HepG2 (cell line): Measurements from ENCODE around the gene UNC93A. TPM values are rescaled to one million over a fixed set of nuclear protein-coding genes. Genes with fewer than 3 reads are reported as not detected.
A peak's percentile ranks its signal among the peaks of the same experiment; 100 is the strongest.

Experiments used
- AHR ChIP-seq: IDR thresholded peaks from 2 replicates; pipeline ENCODE4 v1.6.1; 2018; ENCODE audit warnings: missing genetic modification reagents, missing compliant biosample characterization
- MYNN ChIP-seq: sonication (generic); formaldehyde crosslinking; IDR thresholded peaks from 2 replicates; pipeline ENCODE4 v1.4.0; 2020; ENCODE audit warnings: mild to moderate bottlenecking, low read depth, missing genetic modification reagents
- SAP130 ChIP-seq: IDR thresholded peaks from 2 replicates; pipeline ENCODE4 v1.6.1; 2016; ENCODE audit warnings: low read depth
- TBX2 ChIP-seq: sonication (generic); formaldehyde crosslinking; IDR thresholded peaks from 2 replicates; pipeline ENCODE4 v1.5.0; 2020; ENCODE audit warnings: missing genetic modification reagents, mild to moderate bottlenecking, borderline replicate concordance
- ZBTB21 ChIP-seq: sonication (generic); formaldehyde crosslinking; IDR thresholded peaks from 2 replicates; pipeline ENCODE4 v1.4.0; 2020; ENCODE audit warnings: missing genetic modification reagents
- ZBTB7B ChIP-seq: sonication (generic); formaldehyde crosslinking; IDR thresholded peaks from 2 replicates; pipeline ENCODE4 v1.4.0; 2020; ENCODE audit warnings: missing genetic modification reagents
- ZKSCAN8 ChIP-seq: IDR thresholded peaks from 2 replicates; pipeline ENCODE4 v1.6.1; 2016; ENCODE audit warnings: borderline replicate concordance, missing genetic modification reagents, missing compliant biosample characterization
- polyA plus RNA-seq, 8 experiments: library from polyadenylated mRNA; depleted of rRNA in 3 of 8; stranded (reverse) in 7 of 8; unstranded in 1 of 8; fragments of >200 nt; fragmentation: Illumina TruSeq in 4 of 8; extraction: Trizol in 4 of 8; gene quantifications; 2 replicates each; pipeline versions ENCODE4 v1.2.1 to v1.2.3, GENCODE V29; 2011 to 2016; ENCODE audit warnings: low read depth in 4 of 8, missing spikeins in 1 of 8, mixed read lengths in 1 of 8; ENCODE audit not compliant: insufficient read depth in 1 of 8
- total RNA-seq, 5 experiments: library from RNA; depleted of rRNA; stranded (reverse); fragments of >200 nt; fragmentation: Illumina TruSeq; extraction: Trizol; gene quantifications; 2 replicates each; pipeline ENCODE4 v1.2.3, GENCODE V29; 2016; ENCODE audit warnings: low read depth in 1 of 5
- TF ChIP-seq, protein P1 (sequence below): sonication (generic); formaldehyde crosslinking; IDR thresholded peaks from 2 replicates; pipeline ENCODE4 v1.5.1; 2020; ENCODE audit warnings: mild to moderate bottlenecking, moderate library complexity, missing genetic modification reagents
- TF ChIP-seq, protein P2 (sequence below): IDR thresholded peaks from 2 replicates; pipeline ENCODE4 v1.6.1; 2016; ENCODE audit warnings: low read depth, missing genetic modification reagents, missing compliant biosample characterization
- TF ChIP-seq, protein P3 (sequence below): conservative IDR thresholded peaks from 2 replicates; pipeline ENCODE4 v1.6.1; 2018; ENCODE audit warnings: missing genetic modification reagents
- TF ChIP-seq, protein P4 (sequence below): sonication (generic); formaldehyde crosslinking; IDR thresholded peaks from 2 replicates; pipeline ENCODE4 v1.5.1; 2020; ENCODE audit warnings: mild to moderate bottlenecking, missing genetic modification reagents, moderate library complexity
- TF ChIP-seq, protein P5 (sequence below): sonication (generic); formaldehyde crosslinking; IDR thresholded peaks from 2 replicates; pipeline ENCODE4 v1.4.0; 2020; ENCODE audit warnings: missing genetic modification reagents

The UNC93A gene
- total and polyA plus RNA-seq, 2 of the 13 experiments (the other 11 are each of a cell fraction or from before 2014, with no cell fraction given) = 11.0 to 42.7 TPM

DNA sequence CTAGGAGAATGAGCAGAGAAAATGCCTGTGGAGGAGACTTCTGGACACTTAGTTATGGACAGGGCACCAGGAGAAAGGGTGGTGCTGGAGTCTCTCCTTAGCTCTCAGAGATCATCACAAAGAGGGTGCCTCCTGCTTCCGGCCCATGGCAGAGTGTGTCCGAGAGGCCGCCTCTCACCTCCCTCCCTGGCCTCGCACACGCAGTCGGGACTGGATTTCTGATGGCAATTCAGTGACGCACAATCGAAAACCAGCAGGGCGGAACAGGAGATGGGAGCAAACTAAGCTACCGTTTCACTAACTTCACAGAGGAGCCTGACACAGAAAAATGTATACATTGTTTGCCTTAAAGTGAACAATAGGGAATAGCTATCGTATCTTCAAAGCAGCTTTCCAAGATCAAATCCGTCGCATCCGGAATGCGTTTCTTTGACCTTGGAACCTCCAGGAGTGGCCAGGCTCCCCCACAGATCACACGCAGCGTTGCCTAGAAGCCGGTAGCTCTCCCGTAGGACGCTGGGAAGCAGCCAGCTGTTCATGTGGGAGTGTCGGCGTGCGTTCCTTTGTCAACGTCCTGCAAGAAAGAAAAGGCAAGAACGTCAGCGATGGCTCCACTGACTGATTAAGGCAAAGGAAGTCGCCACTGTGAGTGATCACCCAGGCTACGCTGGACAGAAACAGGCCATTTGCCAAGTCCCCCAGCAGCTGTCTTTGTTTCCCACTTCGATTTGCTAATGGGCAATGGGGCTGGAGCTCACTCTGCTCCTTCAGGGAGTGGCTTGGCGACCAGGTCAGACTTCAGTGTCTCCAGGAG is 49.6 kb upstream of the UNC93A start (continued):
- TF ChIP-seq, protein P1, sequence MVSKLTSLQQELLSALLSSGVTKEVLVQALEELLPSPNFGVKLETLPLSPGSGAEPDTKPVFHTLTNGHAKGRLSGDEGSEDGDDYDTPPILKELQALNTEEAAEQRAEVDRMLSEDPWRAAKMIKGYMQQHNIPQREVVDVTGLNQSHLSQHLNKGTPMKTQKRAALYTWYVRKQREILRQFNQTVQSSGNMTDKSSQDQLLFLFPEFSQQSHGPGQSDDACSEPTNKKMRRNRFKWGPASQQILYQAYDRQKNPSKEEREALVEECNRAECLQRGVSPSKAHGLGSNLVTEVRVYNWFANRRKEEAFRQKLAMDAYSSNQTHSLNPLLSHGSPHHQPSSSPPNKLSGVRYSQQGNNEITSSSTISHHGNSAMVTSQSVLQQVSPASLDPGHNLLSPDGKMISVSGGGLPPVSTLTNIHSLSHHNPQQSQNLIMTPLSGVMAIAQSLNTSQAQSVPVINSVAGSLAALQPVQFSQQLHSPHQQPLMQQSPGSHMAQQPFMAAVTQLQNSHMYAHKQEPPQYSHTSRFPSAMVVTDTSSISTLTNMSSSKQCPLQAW (CRISPR knock-in tag) = 0 out of 2 replicates have a peak, but pooled peaks have one; percentile 33
- TF ChIP-seq ZBTB7B (CRISPR knock-in tag) = 0 out of 2 replicates have a peak, but pooled peaks have one; percentile 30
- TF ChIP-seq ZBTB21 (CRISPR knock-in tag) = peak; percentile 73; the same call in 1 of the 2 replicates
- TF ChIP-seq, protein P2, sequence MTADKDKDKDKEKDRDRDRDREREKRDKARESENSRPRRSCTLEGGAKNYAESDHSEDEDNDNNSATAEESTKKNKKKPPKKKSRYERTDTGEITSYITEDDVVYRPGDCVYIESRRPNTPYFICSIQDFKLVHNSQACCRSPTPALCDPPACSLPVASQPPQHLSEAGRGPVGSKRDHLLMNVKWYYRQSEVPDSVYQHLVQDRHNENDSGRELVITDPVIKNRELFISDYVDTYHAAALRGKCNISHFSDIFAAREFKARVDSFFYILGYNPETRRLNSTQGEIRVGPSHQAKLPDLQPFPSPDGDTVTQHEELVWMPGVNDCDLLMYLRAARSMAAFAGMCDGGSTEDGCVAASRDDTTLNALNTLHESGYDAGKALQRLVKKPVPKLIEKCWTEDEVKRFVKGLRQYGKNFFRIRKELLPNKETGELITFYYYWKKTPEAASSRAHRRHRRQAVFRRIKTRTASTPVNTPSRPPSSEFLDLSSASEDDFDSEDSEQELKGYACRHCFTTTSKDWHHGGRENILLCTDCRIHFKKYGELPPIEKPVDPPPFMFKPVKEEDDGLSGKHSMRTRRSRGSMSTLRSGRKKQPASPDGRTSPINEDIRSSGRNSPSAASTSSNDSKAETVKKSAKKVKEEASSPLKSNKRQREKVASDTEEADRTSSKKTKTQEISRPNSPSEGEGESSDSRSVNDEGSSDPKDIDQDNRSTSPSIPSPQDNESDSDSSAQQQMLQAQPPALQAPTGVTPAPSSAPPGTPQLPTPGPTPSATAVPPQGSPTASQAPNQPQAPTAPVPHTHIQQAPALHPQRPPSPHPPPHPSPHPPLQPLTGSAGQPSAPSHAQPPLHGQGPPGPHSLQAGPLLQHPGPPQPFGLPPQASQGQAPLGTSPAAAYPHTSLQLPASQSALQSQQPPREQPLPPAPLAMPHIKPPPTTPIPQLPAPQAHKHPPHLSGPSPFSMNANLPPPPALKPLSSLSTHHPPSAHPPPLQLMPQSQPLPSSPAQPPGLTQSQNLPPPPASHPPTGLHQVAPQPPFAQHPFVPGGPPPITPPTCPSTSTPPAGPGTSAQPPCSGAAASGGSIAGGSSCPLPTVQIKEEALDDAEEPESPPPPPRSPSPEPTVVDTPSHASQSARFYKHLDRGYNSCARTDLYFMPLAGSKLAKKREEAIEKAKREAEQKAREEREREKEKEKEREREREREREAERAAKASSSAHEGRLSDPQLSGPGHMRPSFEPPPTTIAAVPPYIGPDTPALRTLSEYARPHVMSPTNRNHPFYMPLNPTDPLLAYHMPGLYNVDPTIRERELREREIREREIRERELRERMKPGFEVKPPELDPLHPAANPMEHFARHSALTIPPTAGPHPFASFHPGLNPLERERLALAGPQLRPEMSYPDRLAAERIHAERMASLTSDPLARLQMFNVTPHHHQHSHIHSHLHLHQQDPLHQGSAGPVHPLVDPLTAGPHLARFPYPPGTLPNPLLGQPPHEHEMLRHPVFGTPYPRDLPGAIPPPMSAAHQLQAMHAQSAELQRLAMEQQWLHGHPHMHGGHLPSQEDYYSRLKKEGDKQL (CRISPR knock-in tag) = peak; percentile 59; the same call in 1 of the 2 replicates
- peak; percentile 74; the same call in 1 of the 2 replicates for TF ChIP-seq ZKSCAN8 (CRISPR knock-in tag)
- 0 out of 2 replicates have a peak, but pooled peaks have one; percentile 63 for TF ChIP-seq AHR (CRISPR knock-in tag)
- TF ChIP-seq, protein P3, sequence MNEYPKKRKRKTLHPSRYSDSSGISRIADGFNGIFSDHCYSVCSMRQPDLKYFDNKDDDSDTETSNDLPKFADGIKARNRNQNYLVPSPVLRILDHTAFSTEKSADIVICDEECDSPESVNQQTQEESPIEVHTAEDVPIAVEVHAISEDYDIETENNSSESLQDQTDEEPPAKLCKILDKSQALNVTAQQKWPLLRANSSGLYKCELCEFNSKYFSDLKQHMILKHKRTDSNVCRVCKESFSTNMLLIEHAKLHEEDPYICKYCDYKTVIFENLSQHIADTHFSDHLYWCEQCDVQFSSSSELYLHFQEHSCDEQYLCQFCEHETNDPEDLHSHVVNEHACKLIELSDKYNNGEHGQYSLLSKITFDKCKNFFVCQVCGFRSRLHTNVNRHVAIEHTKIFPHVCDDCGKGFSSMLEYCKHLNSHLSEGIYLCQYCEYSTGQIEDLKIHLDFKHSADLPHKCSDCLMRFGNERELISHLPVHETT (CRISPR knock-in tag) = 0 out of 2 replicates have a peak, but pooled peaks have one; percentile 22
- TF ChIP-seq SAP130 (CRISPR knock-in tag) = peak; percentile 92
- TF ChIP-seq, protein P4, sequence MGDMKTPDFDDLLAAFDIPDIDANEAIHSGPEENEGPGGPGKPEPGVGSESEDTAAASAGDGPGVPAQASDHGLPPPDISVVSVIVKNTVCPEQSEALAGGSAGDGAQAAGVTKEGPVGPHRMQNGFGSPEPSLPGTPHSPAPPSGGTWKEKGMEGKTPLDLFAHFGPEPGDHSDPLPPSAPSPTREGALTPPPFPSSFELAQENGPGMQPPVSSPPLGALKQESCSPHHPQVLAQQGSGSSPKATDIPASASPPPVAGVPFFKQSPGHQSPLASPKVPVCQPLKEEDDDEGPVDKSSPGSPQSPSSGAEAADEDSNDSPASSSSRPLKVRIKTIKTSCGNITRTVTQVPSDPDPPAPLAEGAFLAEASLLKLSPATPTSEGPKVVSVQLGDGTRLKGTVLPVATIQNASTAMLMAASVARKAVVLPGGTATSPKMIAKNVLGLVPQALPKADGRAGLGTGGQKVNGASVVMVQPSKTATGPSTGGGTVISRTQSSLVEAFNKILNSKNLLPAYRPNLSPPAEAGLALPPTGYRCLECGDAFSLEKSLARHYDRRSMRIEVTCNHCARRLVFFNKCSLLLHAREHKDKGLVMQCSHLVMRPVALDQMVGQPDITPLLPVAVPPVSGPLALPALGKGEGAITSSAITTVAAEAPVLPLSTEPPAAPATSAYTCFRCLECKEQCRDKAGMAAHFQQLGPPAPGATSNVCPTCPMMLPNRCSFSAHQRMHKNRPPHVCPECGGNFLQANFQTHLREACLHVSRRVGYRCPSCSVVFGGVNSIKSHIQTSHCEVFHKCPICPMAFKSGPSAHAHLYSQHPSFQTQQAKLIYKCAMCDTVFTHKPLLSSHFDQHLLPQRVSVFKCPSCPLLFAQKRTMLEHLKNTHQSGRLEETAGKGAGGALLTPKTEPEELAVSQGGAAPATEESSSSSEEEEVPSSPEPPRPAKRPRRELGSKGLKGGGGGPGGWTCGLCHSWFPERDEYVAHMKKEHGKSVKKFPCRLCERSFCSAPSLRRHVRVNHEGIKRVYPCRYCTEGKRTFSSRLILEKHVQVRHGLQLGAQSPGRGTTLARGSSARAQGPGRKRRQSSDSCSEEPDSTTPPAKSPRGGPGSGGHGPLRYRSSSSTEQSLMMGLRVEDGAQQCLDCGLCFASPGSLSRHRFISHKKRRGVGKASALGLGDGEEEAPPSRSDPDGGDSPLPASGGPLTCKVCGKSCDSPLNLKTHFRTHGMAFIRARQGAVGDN (CRISPR knock-in tag) = peak; percentile 93
- TF ChIP-seq, protein P5, sequence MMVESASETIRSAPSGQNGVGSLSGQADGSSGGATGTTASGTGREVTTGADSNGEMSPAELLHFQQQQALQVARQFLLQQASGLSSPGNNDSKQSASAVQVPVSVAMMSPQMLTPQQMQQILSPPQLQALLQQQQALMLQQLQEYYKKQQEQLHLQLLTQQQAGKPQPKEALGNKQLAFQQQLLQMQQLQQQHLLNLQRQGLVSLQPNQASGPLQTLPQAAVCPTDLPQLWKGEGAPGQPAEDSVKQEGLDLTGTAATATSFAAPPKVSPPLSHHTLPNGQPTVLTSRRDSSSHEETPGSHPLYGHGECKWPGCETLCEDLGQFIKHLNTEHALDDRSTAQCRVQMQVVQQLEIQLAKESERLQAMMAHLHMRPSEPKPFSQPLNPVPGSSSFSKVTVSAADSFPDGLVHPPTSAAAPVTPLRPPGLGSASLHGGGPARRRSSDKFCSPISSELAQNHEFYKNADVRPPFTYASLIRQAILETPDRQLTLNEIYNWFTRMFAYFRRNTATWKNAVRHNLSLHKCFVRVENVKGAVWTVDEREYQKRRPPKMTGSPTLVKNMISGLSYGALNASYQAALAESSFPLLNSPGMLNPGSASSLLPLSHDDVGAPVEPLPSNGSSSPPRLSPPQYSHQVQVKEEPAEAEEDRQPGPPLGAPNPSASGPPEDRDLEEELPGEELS = peak; percentile 66; the same call in 1 of the 2 replicates
- 0 out of 2 replicates have a peak, but pooled peaks have one; percentile 31 for TF ChIP-seq MYNN (CRISPR knock-in tag)
- TF ChIP-seq TBX2 = peak; percentile 74
